ENCODE data around the gene FUT2. TPM values are rescaled to one million over a fixed set of nuclear protein-coding genes. Genes with fewer than 3 reads are reported as not detected.

The FUT2 gene
- total and polyA plus RNA-seq, 10 donors = 0.17 to 1.2 (median 0.38) TPM; not detected in 5

GRCh38 chr19:48665786-48666185, 30.0 kb upstream of the FUT2 start:
- no peak for DNase-seq
- Histone ChIP-seq H3K27me3 (replicated peaks in 1 of 7) (no peaks in the 10 kb centered on the region), H3K4me1 (peaks cover 5 to 8% (median 8%) of the 10 kb centered on the region in 6 donors), H3K9me3 (no peaks in the 10 kb centered on the region), H3K27ac (no peak overlapping the region), H3K36me3 (no peaks in the 10 kb centered on the region), H3K4me3 (no peak overlapping the region)
- intact Hi-C loops (cut with DNase I; ENCODE audit: low total_unique reads) = no loop called here
- 89 to 95% (median 92%) methylated on average over 6 of the region's 6 CpGs for WGBS, 5 donors
- no peak for TF ChIP-seq POLR2A (IDR thresholded peaks at IDR 0.05)
- no peak for TF ChIP-seq POLR2AphosphoS5 (IDR thresholded peaks at IDR 0.05)

GRCh38 chr19:48668332-48668731, 27.4 kb upstream of the FUT2 start:
- no peak for TF ChIP-seq POLR2AphosphoS5 (IDR thresholded peaks at IDR 0.05)
- TF ChIP-seq, protein P1, sequence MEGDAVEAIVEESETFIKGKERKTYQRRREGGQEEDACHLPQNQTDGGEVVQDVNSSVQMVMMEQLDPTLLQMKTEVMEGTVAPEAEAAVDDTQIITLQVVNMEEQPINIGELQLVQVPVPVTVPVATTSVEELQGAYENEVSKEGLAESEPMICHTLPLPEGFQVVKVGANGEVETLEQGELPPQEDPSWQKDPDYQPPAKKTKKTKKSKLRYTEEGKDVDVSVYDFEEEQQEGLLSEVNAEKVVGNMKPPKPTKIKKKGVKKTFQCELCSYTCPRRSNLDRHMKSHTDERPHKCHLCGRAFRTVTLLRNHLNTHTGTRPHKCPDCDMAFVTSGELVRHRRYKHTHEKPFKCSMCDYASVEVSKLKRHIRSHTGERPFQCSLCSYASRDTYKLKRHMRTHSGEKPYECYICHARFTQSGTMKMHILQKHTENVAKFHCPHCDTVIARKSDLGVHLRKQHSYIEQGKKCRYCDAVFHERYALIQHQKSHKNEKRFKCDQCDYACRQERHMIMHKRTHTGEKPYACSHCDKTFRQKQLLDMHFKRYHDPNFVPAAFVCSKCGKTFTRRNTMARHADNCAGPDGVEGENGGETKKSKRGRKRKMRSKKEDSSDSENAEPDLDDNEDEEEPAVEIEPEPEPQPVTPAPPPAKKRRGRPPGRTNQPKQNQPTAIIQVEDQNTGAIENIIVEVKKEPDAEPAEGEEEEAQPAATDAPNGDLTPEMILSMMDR (IDR thresholded peaks at IDR 0.05 in 8 of 11, conservative IDR thresholded peaks at IDR 0.05 in 3 of 11) = no peak
- Histone ChIP-seq H3K4me3 (no peak overlapping the region), H3K27me3 (replicated peaks in 1 of 7) (no peaks in the 10 kb centered on the region), H3K27ac (no peak overlapping the region), H3K36me3 (no peaks in the 10 kb centered on the region), H3K9me3 (no peaks in the 10 kb centered on the region), H3K4me1 (no peaks in the 10 kb centered on the region)
- 70 to 89% (median 85%) methylated on average over 2 to 3 of the region's 3 CpGs for WGBS, 5 donors
- DNase-seq = no peak
- intact Hi-C loops (cut with DNase I; ENCODE audit: low total_unique reads) = no loop called here

GRCh38 chr19:48668761-48669160, 27.0 kb upstream of the FUT2 start:
- WGBS, 5 donors = 91 to 98% (median 94%) methylated on average over 2 of the region's 2 CpGs
- TF ChIP-seq POLR2AphosphoS5 (IDR thresholded peaks at IDR 0.05) (no peak), POLR2A (IDR thresholded peaks at IDR 0.05) (no peak)
- TF ChIP-seq, protein P1 (IDR thresholded peaks at IDR 0.05 in 8 of 11, conservative IDR thresholded peaks at IDR 0.05 in 3 of 11) = no peak

DNA sequence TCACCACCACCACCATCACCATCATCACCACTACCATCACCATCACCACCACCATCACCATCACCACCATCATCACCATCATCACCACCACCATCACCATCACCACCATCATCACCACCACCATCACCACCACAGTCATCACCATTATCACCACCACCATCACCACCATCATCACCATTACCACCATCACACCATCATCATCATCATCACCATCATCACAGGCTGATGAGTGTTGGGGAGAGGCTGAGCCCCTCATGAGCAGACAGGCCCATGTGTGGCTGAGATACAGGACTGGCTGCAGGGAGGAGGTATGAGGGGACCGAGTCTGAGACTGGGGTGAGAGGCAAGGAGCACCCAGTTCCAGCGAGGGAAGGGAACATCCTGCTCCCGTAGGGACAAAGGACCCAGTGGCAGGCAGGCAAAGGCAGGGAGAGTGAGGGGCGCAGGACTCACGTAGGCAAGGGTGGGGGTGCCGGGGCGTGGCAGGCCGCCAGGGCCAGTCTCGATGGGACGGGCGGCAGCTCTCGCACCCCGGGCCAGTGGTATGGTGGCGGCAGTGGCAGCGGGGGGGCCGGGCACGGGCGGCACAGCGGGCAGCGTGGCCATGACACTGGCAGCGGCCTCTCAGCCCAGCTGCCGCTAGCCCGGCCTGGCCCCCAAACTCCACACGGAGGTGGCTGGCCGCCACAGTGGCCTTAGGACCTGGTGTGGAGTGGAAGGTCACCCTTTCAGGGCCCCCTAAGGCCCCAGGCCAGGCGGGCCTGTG, 25.7 kb upstream of the FUT2 start:
- 91 to 95% (median 95%) methylated on average over 21 to 26 of the region's 26 CpGs for WGBS, 5 donors
- TF ChIP-seq POLR2A (IDR thresholded peaks at IDR 0.05) = no peak
- no peak for TF ChIP-seq POLR2AphosphoS5 (IDR thresholded peaks at IDR 0.05)
- TF ChIP-seq, protein P1 (IDR thresholded peaks at IDR 0.05 in 8 of 11, conservative IDR thresholded peaks at IDR 0.05 in 3 of 11) = no peak
- Histone ChIP-seq H3K4me1 (peaks cover under 1 to 9% (median 5%) of the 10 kb centered on the region in 6 donors), H3K36me3 (no peaks in the 10 kb centered on the region), H3K9me3 (no peaks in the 10 kb centered on the region), H3K27ac (no peak overlapping the region), H3K4me3 (no peak overlapping the region), H3K27me3 (replicated peaks in 1 of 7) (no peaks in the 10 kb centered on the region)
- DNase-seq = no peak
- intact Hi-C loops (cut with DNase I; ENCODE audit: low total_unique reads) = no loop called here

More at GRCh38 chr19:48668761-48669160, 27.0 kb upstream of the FUT2 start:
- Histone ChIP-seq H3K27me3 (replicated peaks in 1 of 7) (no peaks in the 10 kb centered on the region), H3K4me3 (no peak overlapping the region), H3K9me3 (no peaks in the 10 kb centered on the region), H3K36me3 (no peaks in the 10 kb centered on the region), H3K27ac (no peak overlapping the region), H3K4me1 (no peaks in the 10 kb centered on the region)
- intact Hi-C loops (cut with DNase I; ENCODE audit: low total_unique reads) = no loop called here
- DNase-seq = no peak
